Omental fat pad (tissue), 4 donors: ENCODE results near the gene GPBP1L1. TPM values are rescaled to one million over a fixed set of nuclear protein-coding genes. Genes with fewer than 3 reads are reported as not detected.
"Not testable (repeated sequence)": the region's sequence is repeated elsewhere in the genome, so short reads cannot be mapped to it uniquely, and the experiment has no call there.

Experiments used
- ATAC-seq: fragments of 150-250 bp; one replicate; pipeline ENCODE4 v1.9.1; 2016; ENCODE audit warnings: mild to moderate bottlenecking, moderate library complexity; ENCODE audit not compliant: low FRiP score
- DNase-seq: peaks from one replicate; pipeline ENCODE4 v3.0.0-alpha.2; 2019; ENCODE audit warnings: low spot score
- total RNA-seq, 4 donors: library from RNA; depleted of rRNA; stranded (reverse); fragments of >200 nt; gene quantifications; one replicate each; pipeline ENCODE4 v1.1.0, GENCODE V29; 2016
- TF ChIP-seq, protein P1 (sequence below), 3 donors: fragments of 450-650 bp; IDR thresholded peaks; one replicate each; pipeline ENCODE4 v1.5.1; 2016 to 2017; ENCODE audit warnings: antibody characterized with exemption in 3 of 3, mild to moderate bottlenecking in 3 of 3, moderate library complexity in 2 of 3

Gene GPBP1L1
- total RNA-seq, 4 donors from 2014 or later: 75.1 to 116 (median 105) TPM

DNA sequence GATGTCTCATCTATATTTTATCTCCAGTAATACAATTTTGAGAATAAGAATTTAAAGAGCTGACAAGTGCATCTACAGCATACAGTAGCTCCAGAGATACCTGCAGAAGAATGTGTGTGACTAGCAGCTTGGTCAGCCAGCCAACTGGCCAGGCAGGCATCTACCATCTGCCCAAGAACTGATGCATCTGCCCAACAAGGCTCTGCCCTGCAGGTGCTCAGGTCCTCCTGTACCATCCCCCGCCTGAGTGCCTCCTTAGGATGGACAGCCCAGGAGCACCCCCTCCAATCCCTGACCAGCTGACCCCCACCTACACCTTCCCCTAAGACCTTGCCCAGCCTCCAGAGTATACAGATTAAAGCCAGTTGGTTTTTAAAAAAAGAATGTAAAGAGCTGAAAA, 32.0 kb upstream of the GPBP1L1 start:
- DNase-seq: no peak

GRCh38 chr1:45717386-45717785, 31.1 kb upstream of the GPBP1L1 start:
- DNase-seq: not testable (repeated sequence)

More for the DNA sequence above, 32.0 kb upstream of the GPBP1L1 start:
- no peak for ATAC-seq
- TF ChIP-seq, protein P1, sequence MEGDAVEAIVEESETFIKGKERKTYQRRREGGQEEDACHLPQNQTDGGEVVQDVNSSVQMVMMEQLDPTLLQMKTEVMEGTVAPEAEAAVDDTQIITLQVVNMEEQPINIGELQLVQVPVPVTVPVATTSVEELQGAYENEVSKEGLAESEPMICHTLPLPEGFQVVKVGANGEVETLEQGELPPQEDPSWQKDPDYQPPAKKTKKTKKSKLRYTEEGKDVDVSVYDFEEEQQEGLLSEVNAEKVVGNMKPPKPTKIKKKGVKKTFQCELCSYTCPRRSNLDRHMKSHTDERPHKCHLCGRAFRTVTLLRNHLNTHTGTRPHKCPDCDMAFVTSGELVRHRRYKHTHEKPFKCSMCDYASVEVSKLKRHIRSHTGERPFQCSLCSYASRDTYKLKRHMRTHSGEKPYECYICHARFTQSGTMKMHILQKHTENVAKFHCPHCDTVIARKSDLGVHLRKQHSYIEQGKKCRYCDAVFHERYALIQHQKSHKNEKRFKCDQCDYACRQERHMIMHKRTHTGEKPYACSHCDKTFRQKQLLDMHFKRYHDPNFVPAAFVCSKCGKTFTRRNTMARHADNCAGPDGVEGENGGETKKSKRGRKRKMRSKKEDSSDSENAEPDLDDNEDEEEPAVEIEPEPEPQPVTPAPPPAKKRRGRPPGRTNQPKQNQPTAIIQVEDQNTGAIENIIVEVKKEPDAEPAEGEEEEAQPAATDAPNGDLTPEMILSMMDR (IDR thresholded peaks at IDR 0.05): no peak

GRCh38 chr1:45716700-45717099, 30.4 kb upstream of the GPBP1L1 start:
- DNase-seq: no peak
- ATAC-seq: no peak
- TF ChIP-seq, protein P1 (IDR thresholded peaks at IDR 0.05): no peak

More at GRCh38 chr1:45717386-45717785, 31.1 kb upstream of the GPBP1L1 start:
- not testable (repeated sequence) for ATAC-seq

GRCh38 chr1:45713711-45714110, 27.4 kb upstream of the GPBP1L1 start:
- no peak for ATAC-seq

GRCh38 chr1:45704637-45705036, 18.3 kb upstream of the GPBP1L1 start:
- DNase-seq (no peak), ATAC-seq (no peak)
- TF ChIP-seq, protein P1 (IDR thresholded peaks at IDR 0.05): no peak

More at GRCh38 chr1:45713711-45714110, 27.4 kb upstream of the GPBP1L1 start:
- no peak for DNase-seq
- TF ChIP-seq, protein P1 (IDR thresholded peaks at IDR 0.05): no peak

DNA sequence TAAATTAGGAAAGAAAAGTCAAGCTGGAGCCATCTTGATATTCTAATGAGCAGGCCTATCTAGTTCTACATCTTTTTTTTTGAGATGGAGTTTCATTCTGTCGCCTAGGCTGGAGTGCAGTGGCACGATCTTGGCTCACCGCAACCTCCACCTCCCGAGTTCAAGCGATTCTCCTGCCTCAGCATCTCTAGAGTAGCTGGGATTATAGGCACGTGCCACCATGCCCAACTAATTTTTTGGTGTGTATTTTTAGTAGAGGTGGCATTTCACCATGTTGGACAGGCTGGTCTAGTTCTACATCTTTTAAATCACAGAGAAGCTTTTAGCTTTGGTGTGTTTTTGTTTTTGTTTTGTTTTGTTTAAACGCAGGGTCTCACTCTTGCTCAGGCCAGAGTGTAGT, 8.5 kb upstream of the GPBP1L1 start:
- ATAC-seq (no peak), DNase-seq (no peak)
- TF ChIP-seq, protein P1 (IDR thresholded peaks at IDR 0.05): no peak

DNA sequence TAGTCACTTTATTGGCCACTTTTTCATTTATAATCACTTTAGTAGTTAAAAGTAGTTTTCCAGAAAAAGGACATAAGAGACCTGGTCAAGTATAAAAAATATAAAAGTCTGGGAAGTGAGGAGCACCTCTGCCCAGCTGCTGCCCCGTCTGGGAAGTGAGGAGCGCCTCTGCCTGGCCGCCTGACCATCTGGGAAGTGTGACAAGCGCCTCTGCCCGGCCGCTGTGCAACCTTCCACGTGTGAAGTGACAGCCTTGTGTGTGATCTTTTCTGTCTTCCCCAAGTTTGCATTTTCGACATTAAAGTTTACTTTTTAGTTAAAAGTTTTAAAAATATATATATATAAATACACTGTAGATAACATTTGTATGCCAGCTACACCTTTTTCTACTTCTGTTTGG, 7.5 kb upstream of the GPBP1L1 start:
- DNase-seq, ATAC-seq: not testable (repeated sequence)

DNA sequence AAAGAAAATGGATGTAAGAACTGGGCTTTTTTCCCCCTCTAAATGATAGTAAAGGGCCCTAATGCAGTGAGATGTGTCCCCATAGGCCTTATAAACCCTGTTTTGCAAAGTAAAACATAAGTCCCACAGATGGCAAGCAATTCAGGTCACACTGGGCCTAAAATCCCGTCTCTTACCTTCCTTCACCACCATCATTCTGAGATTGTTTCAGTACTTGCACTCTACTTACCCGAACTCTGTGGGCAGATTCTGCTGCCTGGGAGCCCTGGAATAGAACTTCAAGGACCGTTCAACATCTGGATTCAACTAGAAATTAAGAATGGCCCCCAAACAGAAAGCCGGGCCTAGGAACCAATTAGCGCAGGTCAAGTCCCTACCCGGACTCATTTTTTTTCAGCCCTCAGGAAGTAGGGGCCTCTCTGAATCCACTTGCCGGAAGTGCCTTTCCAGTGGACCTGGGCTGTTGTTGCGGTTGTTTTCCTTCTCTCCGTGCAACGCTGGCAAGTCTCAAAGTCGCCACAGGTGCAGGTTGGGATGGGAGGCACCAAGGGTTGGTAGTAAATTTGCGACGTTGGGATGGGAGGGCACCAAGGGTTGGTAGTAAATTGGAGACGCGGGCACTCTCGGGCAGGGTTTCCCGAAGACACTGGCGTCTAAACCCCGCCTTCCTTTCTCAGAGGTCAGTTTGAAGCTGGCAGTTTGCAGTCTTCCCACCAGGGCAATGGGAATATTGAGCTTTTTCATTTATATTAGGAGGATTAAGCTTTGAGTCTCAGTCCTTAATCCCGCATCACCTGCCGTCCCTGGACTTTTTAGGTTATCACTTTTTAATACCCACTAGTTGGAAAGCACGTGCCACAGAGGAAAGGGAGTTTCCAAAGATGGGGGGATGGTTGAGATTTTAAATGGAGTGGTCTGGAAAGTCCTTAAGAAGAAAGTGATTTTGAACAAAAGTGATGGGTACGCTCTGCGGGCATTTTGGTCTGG, 1.7 kb upstream of the GPBP1L1 start, which contains the start of gene TMEM69:
Gene TMEM69 (plus strand): TSS at position 428 of the 987 bp plus-strand sequence. CDS start 2,888 bp downstream, outside the sequence.
- TF ChIP-seq, protein P1 (IDR thresholded peaks at IDR 0.05): peak in 1 of 3 donors; percentile 35
- DNase-seq (no peak), ATAC-seq (no peak)
